GM21367 (cell line): Measurements from ENCODE around the gene MLH1.

Experiments used
- ATAC-seq: cut with Tn5 transposase; IDR thresholded peaks from one replicate; pipeline ENCODE4 v1.9.1; 2021; ENCODE audit not compliant: unreplicated experiment

The MLH1 gene

DNA sequence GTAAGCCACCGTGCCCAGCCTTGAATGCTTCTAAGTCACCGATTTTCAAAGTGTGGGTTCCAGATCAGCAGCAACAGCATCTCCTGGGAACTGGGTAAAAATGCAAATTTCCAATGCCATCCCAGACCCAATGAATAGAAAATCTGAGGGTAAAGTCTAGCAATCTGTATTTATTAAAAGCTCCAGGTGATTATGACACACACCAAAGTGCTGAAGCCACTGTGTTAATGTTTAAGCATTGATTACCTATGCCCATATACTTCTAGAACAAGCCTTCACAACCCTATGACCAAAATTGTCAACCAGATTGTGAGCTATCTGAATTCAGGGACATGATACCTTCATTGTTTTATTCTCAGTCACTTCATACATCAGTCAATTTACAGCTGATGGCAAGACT lies 94.6 kb downstream of the MLH1 start:
- ATAC-seq: no peak

DNA sequence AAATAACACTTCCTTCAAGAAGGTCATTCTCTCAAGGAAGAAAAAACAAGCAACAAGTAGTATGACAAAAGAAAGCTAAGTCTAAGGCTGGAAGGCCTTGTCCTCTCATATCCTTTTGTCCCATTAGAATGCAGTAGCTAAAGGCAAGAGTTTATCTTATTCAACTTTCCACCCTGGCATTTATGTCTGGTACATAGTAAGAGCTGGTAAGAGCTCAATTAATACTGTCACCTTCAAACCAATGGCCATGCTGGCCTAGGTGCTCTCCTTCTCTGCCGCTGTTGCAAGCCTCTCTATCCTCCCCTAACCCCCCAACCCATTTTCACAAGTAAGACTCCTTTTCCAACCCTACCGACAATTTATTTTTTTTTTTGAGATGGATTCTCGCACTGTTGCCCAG lies 99.2 kb downstream of the MLH1 start:
- ATAC-seq: no peak

DNA sequence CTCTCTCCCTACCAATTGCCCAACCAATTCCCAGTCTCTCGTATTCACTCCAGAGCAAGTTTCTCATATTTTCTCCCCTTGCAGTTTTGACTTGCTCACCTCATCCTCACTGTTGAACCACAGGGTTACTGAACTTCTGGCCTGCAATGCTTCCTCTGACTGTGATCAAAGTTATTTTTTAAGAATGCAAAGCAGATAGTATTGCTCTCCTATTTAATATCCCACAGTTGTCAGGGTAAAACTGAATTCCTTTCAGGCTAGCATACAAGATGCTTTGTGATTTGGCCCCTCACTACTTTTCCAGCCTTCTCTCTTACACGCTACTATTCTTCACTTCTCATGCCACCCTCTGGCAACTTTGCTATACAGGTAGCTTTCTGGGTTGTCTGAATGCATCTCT lies 100.2 kb downstream of the MLH1 start:
- ATAC-seq: no peak

DNA sequence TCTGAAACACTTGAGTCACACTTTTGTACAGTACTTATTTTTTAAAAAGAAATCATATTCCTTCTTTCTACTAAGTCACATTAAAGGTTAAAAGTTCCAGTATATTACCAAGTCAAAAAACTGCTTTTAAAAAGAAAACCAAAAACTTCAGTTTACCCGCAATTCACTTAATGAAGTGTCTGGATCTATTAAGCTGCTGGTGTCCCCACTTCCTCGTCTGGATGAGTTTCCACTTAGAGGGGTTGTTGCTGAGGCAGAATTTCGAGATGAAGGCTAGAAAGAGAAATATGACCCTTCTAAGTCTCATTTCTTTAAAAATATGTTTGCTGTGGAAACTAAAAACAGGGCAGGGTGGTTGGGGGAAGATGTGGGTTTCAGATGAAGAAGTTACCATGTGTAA lies 101.3 kb downstream of the MLH1 start:
- no peak for ATAC-seq

DNA sequence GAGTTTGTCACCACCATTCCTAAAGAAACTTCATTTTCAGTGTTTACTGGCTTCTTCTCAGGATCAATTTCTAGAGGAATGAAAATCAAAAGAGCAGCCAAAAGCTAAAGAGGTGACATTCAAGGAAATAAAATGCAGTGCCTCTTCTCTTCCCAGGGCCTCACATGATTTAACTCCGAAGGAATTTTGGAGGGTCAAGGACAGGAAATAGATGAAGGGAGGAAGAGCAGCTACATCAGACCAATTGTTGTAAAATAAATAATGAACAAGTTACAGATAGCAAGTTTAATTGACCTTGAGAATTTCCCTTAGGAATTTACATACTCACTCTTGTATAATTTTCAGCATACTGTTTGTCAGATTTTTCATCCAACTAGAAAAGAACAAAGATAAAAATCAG lies 103.0 kb downstream of the MLH1 start:
- ATAC-seq: no peak

DNA sequence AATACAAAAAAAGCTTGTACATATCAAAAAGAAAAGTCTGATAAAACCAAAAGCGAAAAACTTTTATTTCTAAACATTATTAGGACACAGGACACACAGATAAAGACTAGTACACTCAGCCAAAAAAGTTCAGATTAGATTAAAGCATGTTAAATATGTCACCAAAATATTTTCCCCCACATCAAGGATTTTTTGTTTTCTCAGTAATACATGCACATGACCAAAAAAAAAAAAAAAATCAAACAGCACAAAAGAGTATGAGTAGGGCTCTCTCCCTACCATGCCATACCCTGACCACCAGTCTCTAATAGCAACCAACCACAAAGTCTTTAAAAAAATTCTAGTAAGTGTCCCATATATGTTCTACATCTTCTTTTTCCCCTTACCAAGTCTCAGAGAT lies 103.7 kb downstream of the MLH1 start:
- no peak for ATAC-seq

DNA sequence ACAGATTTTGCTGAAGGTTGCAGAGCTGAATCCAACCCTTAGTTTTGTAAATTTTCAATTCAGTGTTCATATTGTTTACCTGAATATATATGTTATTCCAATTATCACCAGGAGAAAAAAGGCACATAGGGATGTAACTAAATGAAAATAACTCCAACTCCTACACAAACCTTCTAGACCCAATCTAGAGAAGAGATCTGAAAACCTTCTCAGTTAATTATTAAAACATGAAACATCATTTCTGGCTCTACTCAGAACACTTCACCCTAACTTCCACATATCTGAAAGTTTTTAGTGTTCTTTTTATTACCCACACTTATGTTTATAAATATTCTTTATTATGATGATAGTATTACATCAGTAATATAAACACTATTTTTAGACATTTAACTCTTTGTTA lies 104.5 kb downstream of the MLH1 start:
- ATAC-seq: no peak

DNA sequence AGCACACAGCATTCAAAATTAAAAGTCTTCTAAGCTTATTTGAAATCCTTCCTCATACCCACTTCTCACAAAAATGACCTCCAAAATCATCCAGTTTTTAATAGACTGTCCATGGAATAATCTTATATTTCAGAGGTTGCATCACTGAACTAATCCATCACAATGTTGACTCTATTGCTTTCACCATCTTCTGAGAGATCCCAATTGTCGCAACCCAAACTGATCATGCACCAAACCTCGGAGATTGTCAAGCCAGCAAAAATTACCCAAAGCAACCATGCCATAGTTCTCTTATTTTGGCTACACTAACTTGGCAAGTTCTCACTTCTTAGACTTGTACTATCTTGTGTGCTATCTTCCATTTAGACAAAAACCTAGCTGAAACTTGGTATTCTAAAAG lies 105.6 kb downstream of the MLH1 start:
- ATAC-seq: no peak

DNA sequence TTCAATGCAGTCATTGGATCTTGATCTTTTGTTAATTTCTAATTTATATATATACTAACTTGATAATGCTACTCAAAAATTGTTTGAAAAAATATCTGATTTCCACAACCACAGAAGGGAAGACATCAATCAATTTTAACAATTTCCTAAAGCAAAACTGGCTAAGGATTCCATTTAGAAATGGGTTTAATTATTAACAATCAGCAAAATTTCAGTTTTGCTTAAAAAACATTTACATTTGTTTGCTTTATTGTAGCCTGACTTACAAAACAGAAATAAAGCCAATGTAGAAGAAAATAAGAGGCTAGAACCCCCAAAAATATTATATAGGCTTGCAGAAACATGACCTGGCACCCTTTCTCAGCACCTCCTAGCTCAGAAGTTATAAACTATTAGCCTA lies 106.2 kb downstream of the MLH1 start:
- no peak for ATAC-seq

DNA sequence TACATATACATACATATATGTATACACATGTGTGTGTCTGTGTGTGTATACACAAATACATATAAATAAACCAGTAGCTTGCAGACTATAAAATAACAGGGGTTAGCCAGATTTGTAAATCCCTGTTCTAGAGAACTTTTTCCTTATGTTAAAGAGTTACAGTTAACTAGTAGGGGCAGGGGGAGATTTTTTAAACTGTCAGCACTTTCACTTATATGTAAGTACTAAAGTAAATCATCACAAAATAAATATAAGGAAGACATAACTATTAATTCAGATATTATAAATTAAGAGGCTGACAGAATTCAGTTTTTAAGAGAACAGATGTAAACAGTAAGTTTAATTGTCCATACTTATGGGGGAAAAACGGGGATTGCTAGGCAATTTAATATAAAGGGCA lies 107.1 kb downstream of the MLH1 start:
- ATAC-seq: no peak
